ENCODE measurements around the gene SLC12A3.

DNA sequence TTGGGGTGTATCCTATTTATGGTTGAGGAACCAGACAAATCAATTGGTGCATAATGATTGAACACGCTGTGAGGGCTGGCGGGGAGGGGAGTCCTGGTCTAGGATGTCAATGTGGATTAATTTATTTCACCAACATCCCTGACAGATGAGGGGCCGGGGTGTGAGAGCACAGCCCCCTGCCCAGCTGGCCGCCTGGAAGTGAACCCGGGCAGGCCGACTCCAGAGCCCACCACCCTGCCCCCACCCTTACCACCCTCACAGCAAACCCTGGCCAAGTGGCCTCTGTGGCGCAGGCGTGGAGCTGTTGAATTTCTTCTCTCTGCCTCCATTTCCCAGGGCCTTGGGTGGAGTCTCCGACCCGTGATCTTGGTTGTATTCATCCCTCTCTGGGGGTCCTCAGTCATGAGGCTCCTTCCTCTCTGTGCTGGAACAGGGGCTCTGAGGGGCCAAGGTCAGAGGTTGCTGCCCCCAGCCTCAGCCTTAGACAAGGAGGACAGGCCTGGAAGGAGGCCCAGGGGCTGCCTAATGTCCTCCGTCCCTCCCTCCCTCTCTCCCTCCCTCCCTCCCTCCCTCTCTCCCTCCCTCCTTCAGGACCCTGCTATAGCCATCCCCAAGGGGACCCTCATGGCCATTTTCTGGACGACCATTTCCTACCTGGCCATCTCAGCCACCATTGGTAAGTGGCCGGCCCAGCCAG lies 12.6 kb downstream of the SLC12A3 start:
- TF ChIP-seq POLR2A (IDR thresholded peaks at IDR 0.05): no peak
- TF ChIP-seq, protein P1, sequence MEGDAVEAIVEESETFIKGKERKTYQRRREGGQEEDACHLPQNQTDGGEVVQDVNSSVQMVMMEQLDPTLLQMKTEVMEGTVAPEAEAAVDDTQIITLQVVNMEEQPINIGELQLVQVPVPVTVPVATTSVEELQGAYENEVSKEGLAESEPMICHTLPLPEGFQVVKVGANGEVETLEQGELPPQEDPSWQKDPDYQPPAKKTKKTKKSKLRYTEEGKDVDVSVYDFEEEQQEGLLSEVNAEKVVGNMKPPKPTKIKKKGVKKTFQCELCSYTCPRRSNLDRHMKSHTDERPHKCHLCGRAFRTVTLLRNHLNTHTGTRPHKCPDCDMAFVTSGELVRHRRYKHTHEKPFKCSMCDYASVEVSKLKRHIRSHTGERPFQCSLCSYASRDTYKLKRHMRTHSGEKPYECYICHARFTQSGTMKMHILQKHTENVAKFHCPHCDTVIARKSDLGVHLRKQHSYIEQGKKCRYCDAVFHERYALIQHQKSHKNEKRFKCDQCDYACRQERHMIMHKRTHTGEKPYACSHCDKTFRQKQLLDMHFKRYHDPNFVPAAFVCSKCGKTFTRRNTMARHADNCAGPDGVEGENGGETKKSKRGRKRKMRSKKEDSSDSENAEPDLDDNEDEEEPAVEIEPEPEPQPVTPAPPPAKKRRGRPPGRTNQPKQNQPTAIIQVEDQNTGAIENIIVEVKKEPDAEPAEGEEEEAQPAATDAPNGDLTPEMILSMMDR (IDR thresholded peaks at IDR 0.05): no peak

All from adrenal gland (tissue), 5 donors.